Left ventricle myocardium superior (tissue), 1 donor: ENCODE results near the gene DPYSL5. TPM values are rescaled to one million over a fixed set of nuclear protein-coding genes. Genes with fewer than 3 reads are reported as not detected.
A peak's percentile ranks its signal among the peaks of the same experiment; 100 is the strongest.
"Not testable (repeated sequence)": the region's sequence is repeated elsewhere in the genome, so short reads cannot be mapped to it uniquely, and the experiment has no call there.

Experiments used
- ATAC-seq: fragments of 200-7000 bp; cut with Tn5 transposase; one replicate; pipeline ENCODE4 v1.9.1; 2020; ENCODE audit warnings: mild to moderate bottlenecking, moderate library complexity
- DNase-seq: peaks from one replicate; pipeline ENCODE4 v3.0.0-alpha.2; 2020
- intact Hi-C: fragments of 100-400 bp; cut with micrococcal nuclease; formaldehyde crosslinking; loops from one replicate; pipeline ENCODE4 v1.11.0; 2022
- total RNA-seq: library from RNA; stranded (reverse); fragmentation: NEBNext Ultra II Directional; extraction: Animal tissue kit (Norgen Biotek cat#: 25700); gene quantifications from one replicate; pipeline ENCODE4 v1.2.1, GENCODE V29; 2021
- donor health status: DM: no; HTN: yes; CAD: no; lungs with severe emphysema.

DPYSL5 gene
- total RNA-seq, 1 donor from 2014 or later = not detected

GRCh38 chr2:26864226-26864625 lies 16.3 kb downstream of the DPYSL5 start:
- ATAC-seq = no peak
- intact Hi-C loops = no loop called here
- no peak for DNase-seq

- ATAC-seq (no peak), DNase-seq (no peak)
- intact Hi-C loops = no loop called here
Measured at GRCh38 chr2:26864646-26865045, 16.7 kb downstream of the DPYSL5 start.

GRCh38 chr2:26870585-26871095 lies 22.7 kb downstream of the DPYSL5 start:
- ATAC-seq (no peak), DNase-seq (no peak)
- intact Hi-C loops = no loop called here

GRCh38 chr2:26873286-26873983 lies 25.5 kb downstream of the DPYSL5 start:
- ATAC-seq = no peak
- intact Hi-C loops = no loop called here
- DNase-seq = no peak

GRCh38 chr2:26874514-26874913 lies 26.6 kb downstream of the DPYSL5 start:
- intact Hi-C loops = no loop called here
- DNase-seq (no peak), ATAC-seq (no peak)

GRCh38 chr2:26875065-26875634 lies 27.2 kb downstream of the DPYSL5 start:
- intact Hi-C loops = no loop called here
- ATAC-seq = no peak
- DNase-seq = no peak

GRCh38 chr2:26875808-26876207 lies 27.9 kb downstream of the DPYSL5 start:
- intact Hi-C loops = no loop called here
- no peak for DNase-seq
- no peak for ATAC-seq

GRCh38 chr2:26876260-26876659 lies 28.3 kb downstream of the DPYSL5 start:
- DNase-seq = no peak
- no peak for ATAC-seq
- intact Hi-C loops = no loop called here

- ATAC-seq = no peak
- DNase-seq = no peak
- intact Hi-C loops = no loop called here
Measured at GRCh38 chr2:26877276-26877675, 29.3 kb downstream of the DPYSL5 start.

GRCh38 chr2:26880161-26880560 lies 32.2 kb downstream of the DPYSL5 start:
- DNase-seq (no peak), ATAC-seq (no peak)
- intact Hi-C loops = no loop called here

GRCh38 chr2:26880910-26881435 lies 33.0 kb downstream of the DPYSL5 start:
- DNase-seq = no peak
- intact Hi-C loops = no loop called here
- ATAC-seq = peak; percentile 54

GRCh38 chr2:26882220-26882619 lies 34.3 kb downstream of the DPYSL5 start:
- intact Hi-C loops, ATAC-seq, DNase-seq: not testable (repeated sequence)

GRCh38 chr2:26883956-26884355 lies 36.0 kb downstream of the DPYSL5 start:
- intact Hi-C loops = no loop called here
- DNase-seq (no peak), ATAC-seq (no peak)

- DNase-seq (no peak), ATAC-seq (no peak)
- intact Hi-C loops = no loop called here
Measured at GRCh38 chr2:26884486-26884885, 36.6 kb downstream of the DPYSL5 start.

- intact Hi-C loops = no loop called here
- ATAC-seq = no peak
- DNase-seq = no peak
Measured at GRCh38 chr2:26885651-26886329, 37.9 kb downstream of the DPYSL5 start.

GRCh38 chr2:26886736-26887135 lies 38.8 kb downstream of the DPYSL5 start:
- no peak for DNase-seq
- intact Hi-C loops = no loop called here
- ATAC-seq = no peak

- intact Hi-C loops = no loop called here
- DNase-seq (peak; percentile 58), ATAC-seq (peak; percentile 88)
Measured at GRCh38 chr2:26887151-26887550, 39.2 kb downstream of the DPYSL5 start.

- intact Hi-C loops = no loop called here
Measured at GRCh38 chr2:26889796-26890195, 41.9 kb downstream of the DPYSL5 start.

GRCh38 chr2:26890341-26891000 lies 42.5 kb downstream of the DPYSL5 start:
- no peak for DNase-seq
- ATAC-seq = no peak
- intact Hi-C loops = no loop called here

More at GRCh38 chr2:26889796-26890195, 41.9 kb downstream of the DPYSL5 start:
- no peak for ATAC-seq
- DNase-seq = no peak

- no peak for ATAC-seq
- DNase-seq = no peak
- intact Hi-C loops = no loop called here
Measured at GRCh38 chr2:26892133-26892532, 44.2 kb downstream of the DPYSL5 start.
